Fibroblast of lung (primary cell): ENCODE results near the gene BBLN. TPM values are rescaled to one million over a fixed set of nuclear protein-coding genes. Genes with fewer than 3 reads are reported as not detected.

Experiments
- DNase-seq, 2 donors: peaks; one replicate each; pipeline versions ENCODE4 v3.0.0 to v3.0.0-alpha.2; 2010; ENCODE audit warnings: low read depth in 2 of 2
- H2AFZ ChIP-seq: 2 replicates; pipeline ENCODE4 v1.5.1; 2012; ENCODE audit warnings: low read length, control low read depth, inconsistent platforms
- H3K27ac ChIP-seq: 2 replicates; pipeline ENCODE4 v1.5.1; 2011; ENCODE audit warnings: low read length, control low read depth; ENCODE audit not compliant: insufficient read depth
- H3K27me3 ChIP-seq: 2 replicates; pipeline ENCODE4 v1.5.1; 2011; ENCODE audit warnings: mild to moderate bottlenecking, low read length; ENCODE audit not compliant: control insufficient read depth, insufficient read depth
- H3K36me3 ChIP-seq: 2 replicates; pipeline ENCODE4 v1.5.1; 2011; ENCODE audit warnings: low read length; ENCODE audit not compliant: control insufficient read depth, insufficient read depth
- H3K4me1 ChIP-seq: 2 replicates; pipeline ENCODE4 v1.5.1; 2011; ENCODE audit warnings: low read length; ENCODE audit not compliant: control insufficient read depth, insufficient read depth; ENCODE audit errors: extremely low read depth
- H3K4me2 ChIP-seq: 2 replicates; pipeline ENCODE4 v1.5.1; 2011; ENCODE audit warnings: low read length, control low read depth; ENCODE audit not compliant: insufficient read depth; ENCODE audit errors: extremely low read depth
- H3K4me3 ChIP-seq, 4 experiments: fragments of 200-600 bp in 1 of 4; sonication (generic) in 1 of 4; replicated peaks in 1 of 4; 2 replicates each; pipeline ENCODE4 v1.5.1; 2011 to 2016; ENCODE audit warnings: low read length in 4 of 4, low read depth in 3 of 4, mild to moderate bottlenecking in 3 of 4, control low read depth in 2 of 4, inconsistent platforms in 1 of 4, mixed read lengths in 1 of 4; ENCODE audit not compliant: insufficient read depth in 1 of 4; ENCODE audit errors: control extremely low read depth in 1 of 4
- H3K79me2 ChIP-seq: 2 replicates; pipeline ENCODE4 v1.5.1; 2012; ENCODE audit warnings: mild to moderate bottlenecking, low read length, inconsistent platforms; ENCODE audit not compliant: control insufficient read depth, insufficient read depth
- H3K9ac ChIP-seq: 2 replicates; pipeline ENCODE4 v1.5.1; 2011; ENCODE audit warnings: mild to moderate bottlenecking, low read length, control low read depth; ENCODE audit not compliant: insufficient read depth
- H3K9me3 ChIP-seq: 2 replicates; pipeline ENCODE4 v1.5.1; 2012; ENCODE audit warnings: low read depth, low read length; ENCODE audit not compliant: control insufficient read depth, insufficient read depth
- H4K20me1 ChIP-seq: 2 replicates; pipeline ENCODE4 v1.5.1; 2011; ENCODE audit warnings: low read length; ENCODE audit not compliant: control insufficient read depth, insufficient read depth; ENCODE audit errors: extremely low read depth
- CTCF ChIP-seq, 2 donors: IDR thresholded peaks in 1 of 2; conservative IDR thresholded peaks in 1 of 2; 1 replicate in 1 of 2; 2 replicates in 1 of 2; pipeline ENCODE4 v1.5.1; 2011 to 2012; ENCODE audit warnings: low read length in 2 of 2, control low read depth in 1 of 2, inconsistent platforms in 1 of 2, low read depth in 1 of 2, mild to moderate bottlenecking in 1 of 2
- EZH2 ChIP-seq: IDR thresholded peaks from 2 replicates; pipeline ENCODE4 v1.5.1; 2012; ENCODE audit warnings: low read length, control low read depth, mild to moderate bottlenecking; ENCODE audit errors: missing control alignments
- polyA plus RNA-seq, 2 donors: library from polyadenylated mRNA; depleted of rRNA in 1 of 2; stranded (reverse) in 1 of 2; unstranded in 1 of 2; fragments of >200 nt; gene quantifications; 2 replicates each; pipeline ENCODE4 v1.2.1, GENCODE V29; 2011 to 2012; ENCODE audit warnings: missing spikeins in 1 of 2
- total RNA-seq: library from RNA; depleted of rRNA; stranded (reverse); fragments of >200 nt; gene quantifications from 2 replicates; pipeline ENCODE4 v1.2.1, GENCODE V29; 2014

Gene BBLN
- total and polyA plus RNA-seq, 2 donors (not counting 1 experiment from before 2014, with no cell fraction given): 23.8 to 29.4 TPM

GRCh38 chr9:128208946-128209669 is 49.0 kb downstream of the BBLN start:
- Histone ChIP-seq H2AFZ (no peak overlapping the region), H3K4me2 (no peak overlapping the region), H3K27me3 (no peaks in the 10 kb centered on the region), H3K27ac (no peak overlapping the region), H3K79me2 (no peaks in the 10 kb centered on the region), H4K20me1 (no peaks in the 10 kb centered on the region), H3K4me3 (no peak overlapping the region), H3K9me3 (no peaks in the 10 kb centered on the region), H3K4me1 (no peaks in the 10 kb centered on the region), H3K9ac (no peak overlapping the region), H3K36me3 (no peaks in the 10 kb centered on the region)
- no peak for DNase-seq
- no peak for TF ChIP-seq EZH2
- TF ChIP-seq CTCF (conservative IDR thresholded peaks at IDR 0.05 in 1 of 2, IDR thresholded peaks at IDR 0.05 in 1 of 2; ENCODE audit: low read depth in 1 of 2, low read length in 2 of 2): no peak

DNA sequence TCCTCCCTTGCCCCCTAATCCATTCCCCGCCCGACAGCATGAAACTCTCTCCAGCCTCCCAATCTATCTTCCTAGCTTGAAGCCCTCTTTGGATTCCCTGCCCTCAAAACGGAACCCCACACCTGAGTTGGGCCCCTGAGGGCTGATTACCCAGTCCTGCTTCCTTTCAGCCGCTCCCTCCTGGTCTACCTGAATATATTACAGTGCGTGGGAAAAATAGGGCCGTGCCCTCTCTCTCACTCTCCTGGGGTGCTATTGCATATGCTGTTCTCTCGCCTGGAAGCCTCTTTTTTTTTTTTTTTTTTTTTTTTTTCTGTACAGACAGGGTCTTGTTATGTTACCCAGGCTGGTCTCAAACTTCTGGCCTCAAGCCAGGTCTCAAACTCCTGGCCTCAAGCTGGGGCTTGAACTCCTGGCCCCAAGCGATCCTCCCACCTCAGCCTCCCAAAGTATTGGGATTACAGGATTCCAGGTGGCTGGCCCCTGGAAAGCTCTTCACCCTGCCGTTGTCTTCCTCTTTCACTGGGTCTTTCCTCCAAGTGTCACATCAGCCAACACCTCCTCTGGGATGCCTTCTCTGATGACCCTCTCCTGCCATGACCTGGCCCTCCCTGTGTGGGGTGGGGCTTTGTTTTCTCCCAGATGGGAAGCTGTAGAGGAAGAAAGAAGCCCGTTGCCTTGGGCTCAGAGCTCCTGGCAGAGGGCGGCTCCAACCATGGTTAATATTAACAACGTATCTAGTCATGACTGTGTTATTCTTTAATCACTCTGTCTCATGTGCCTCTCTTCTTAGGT is 51.3 kb downstream of the BBLN start:
- no peak overlapping the region for H3K27ac ChIP-seq
- H3K79me2 ChIP-seq: no peaks in the 10 kb centered on the region
- H3K27me3 ChIP-seq: no peaks in the 10 kb centered on the region
- H3K4me3 ChIP-seq: no peak overlapping the region
- DNase-seq: no peak
- no peak overlapping the region for H3K4me2 ChIP-seq
- no peaks in the 10 kb centered on the region for H4K20me1 ChIP-seq
- no peaks in the 10 kb centered on the region for H3K9me3 ChIP-seq
- H2AFZ ChIP-seq: no peak overlapping the region
- H3K9ac ChIP-seq: peak overlapping the region; percentile 7
- TF ChIP-seq CTCF (conservative IDR thresholded peaks at IDR 0.05 in 1 of 2, IDR thresholded peaks at IDR 0.05 in 1 of 2; ENCODE audit: low read depth in 1 of 2, low read length in 2 of 2): no peak
- no peak for TF ChIP-seq EZH2
- H3K36me3 ChIP-seq: no peaks in the 10 kb centered on the region
- H3K4me1 ChIP-seq: peaks cover 5% of the 10 kb centered on the region

DNA sequence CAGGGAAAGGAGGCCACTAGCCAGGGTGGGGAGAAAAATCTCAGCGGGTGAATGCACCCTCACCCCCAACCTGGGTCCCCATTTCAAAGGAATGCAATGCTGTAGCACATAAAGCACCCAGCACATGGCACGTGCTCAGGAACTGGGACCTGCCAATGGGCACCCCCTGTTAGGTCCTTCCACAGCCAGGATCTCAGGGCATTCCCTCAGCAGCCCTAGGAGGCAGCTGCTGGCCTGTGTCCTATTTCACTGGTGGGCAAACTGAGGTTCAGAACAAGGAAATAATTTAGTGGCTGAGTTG is 51.9 kb downstream of the BBLN start:
- H3K4me3 ChIP-seq: no peak overlapping the region
- H3K9me3 ChIP-seq: no peaks in the 10 kb centered on the region
- no peaks in the 10 kb centered on the region for H3K79me2 ChIP-seq
- DNase-seq: no peak
- H3K9ac ChIP-seq: no peak overlapping the region
- H3K4me2 ChIP-seq: no peak overlapping the region
- TF ChIP-seq CTCF (conservative IDR thresholded peaks at IDR 0.05 in 1 of 2, IDR thresholded peaks at IDR 0.05 in 1 of 2; ENCODE audit: low read depth in 1 of 2, low read length in 2 of 2) (no peak), EZH2 (no peak)
- H3K36me3 ChIP-seq: no peaks in the 10 kb centered on the region
- H3K27me3 ChIP-seq: no peaks in the 10 kb centered on the region
- no peak overlapping the region for H2AFZ ChIP-seq
- no peak overlapping the region for H3K27ac ChIP-seq
- peaks cover 2% of the 10 kb centered on the region for H4K20me1 ChIP-seq
- H3K4me1 ChIP-seq: peaks cover 10% of the 10 kb centered on the region

Other genes starting within 250 kb of the BBLN start
- gene ST6GALNAC4, start 243.2 kb upstream of the BBLN start, total RNA-seq: 28.1 and 32.6 TPM in 2 replicates
- gene ST6GALNAC4, start 243.2 kb upstream of the BBLN start, polyA plus RNA-seq: 16.4 and 18.4 TPM in 2 replicates
- gene PIP5KL1, start 229.5 kb upstream of the BBLN start, total RNA-seq: 0.77 and 2.5 TPM in 2 replicates
- gene PIP5KL1, start 229.5 kb upstream of the BBLN start, polyA plus RNA-seq: 0.84 and 1.9 TPM in 2 replicates
- 8.5 and 11.7 TPM in 2 replicates for gene DPM2, start 222.4 kb upstream of the BBLN start, total RNA-seq
- gene DPM2, start 222.4 kb upstream of the BBLN start, polyA plus RNA-seq: 24.1 and 36.2 TPM in 2 replicates
- 7.2 and 13.2 TPM in 2 replicates for gene EEIG1, start 179.3 kb upstream of the BBLN start, total RNA-seq
- gene EEIG1, start 179.3 kb upstream of the BBLN start, polyA plus RNA-seq: 12.8 and 21.4 TPM in 2 replicates
- 12.6 and 13.2 TPM in 2 replicates for gene NAIF1, start 92.9 kb upstream of the BBLN start, total RNA-seq
- gene NAIF1, start 92.9 kb upstream of the BBLN start, polyA plus RNA-seq: 5.5 and 7.1 TPM in 2 replicates
- gene SLC25A25, start 92.0 kb upstream of the BBLN start, total RNA-seq: 24.1 and 30.7 TPM in 2 replicates
- gene SLC25A25, start 92.0 kb upstream of the BBLN start, polyA plus RNA-seq: 11.2 and 14.0 TPM in 2 replicates
- 57.3 and 57.6 TPM in 2 replicates for gene PTGES2, start 32.5 kb upstream of the BBLN start, total RNA-seq
- 44.8 and 60.7 TPM in 2 replicates for gene PTGES2, start 32.5 kb upstream of the BBLN start, polyA plus RNA-seq
- gene LCN2, start 10.8 kb upstream of the BBLN start, total RNA-seq: not detected in 2 replicates
- gene LCN2, start 10.8 kb upstream of the BBLN start, polyA plus RNA-seq: not detected in 2 replicates
- 21.3 and 27.2 TPM in 2 replicates for gene CIZ1, start 31.3 kb downstream of the BBLN start, total RNA-seq
- 26.1 and 48.4 TPM in 2 replicates for gene CIZ1, start 31.3 kb downstream of the BBLN start, polyA plus RNA-seq
- 11.8 and 30.4 TPM in 2 replicates for gene DNM1, start 43.1 kb downstream of the BBLN start, total RNA-seq
- 3.7 and 11.6 TPM in 2 replicates for gene DNM1, start 43.1 kb downstream of the BBLN start, polyA plus RNA-seq
- 96.0 and 118 TPM in 2 replicates for gene GOLGA2, start 115.7 kb downstream of the BBLN start, total RNA-seq
- 107 and 126 TPM in 2 replicates for gene GOLGA2, start 115.7 kb downstream of the BBLN start, polyA plus RNA-seq
- gene SWI5, start 116.0 kb downstream of the BBLN start, total RNA-seq: 35.4 and 35.7 TPM in 2 replicates
- gene SWI5, start 116.0 kb downstream of the BBLN start, polyA plus RNA-seq: 46.7 and 62.6 TPM in 2 replicates
- 18.7 and 22.6 TPM in 2 replicates for gene TRUB2, start 162.2 kb downstream of the BBLN start, total RNA-seq
- gene TRUB2, start 162.2 kb downstream of the BBLN start, polyA plus RNA-seq: 10.4 and 13.7 TPM in 2 replicates
- 11.2 and 12.6 TPM in 2 replicates for gene COQ4, start 162.6 kb downstream of the BBLN start, total RNA-seq
- 18.3 and 18.7 TPM in 2 replicates for gene COQ4, start 162.6 kb downstream of the BBLN start, polyA plus RNA-seq
- gene SLC27A4, start 180.3 kb downstream of the BBLN start, total RNA-seq: 11.7 and 11.8 TPM in 2 replicates
- gene SLC27A4, start 180.3 kb downstream of the BBLN start, polyA plus RNA-seq: 10.3 and 13.3 TPM in 2 replicates
- gene URM1, start 211.1 kb downstream of the BBLN start, total RNA-seq: 23.6 and 28.6 TPM in 2 replicates
- 35.3 and 43.3 TPM in 2 replicates for gene URM1, start 211.1 kb downstream of the BBLN start, polyA plus RNA-seq